ENCODE data around the gene NLRP4.

The NLRP4 gene

GRCh38 chr19:55831846-55832245 lies 4.5 kb upstream of the NLRP4 start, which contains the start of gene NLRP11:
Gene NLRP11, minus strand, starts transcription at chr19:55831999. Its CDS starts 13,825 bp downstream, at chr19:55818174.
- H3K27ac ChIP-seq (ENCODE audit: low read depth, low read length, severe bottlenecking), result no peak within 1 kb of the TSS
- no peaks in the 10 kb centered on the region for H3K4me1 ChIP-seq (ENCODE audit: control insufficient read depth, insufficient read depth, low read length, poor library complexity, severe bottlenecking)
- 77 to 89% methylated on average over 10 of the region's 10 CpGs for WGBS, 2 experiments (ENCODE audit: insufficient coverage in 2 of 2)
- peaks cover 35% of the 10 kb centered on the region for H3K9me3 ChIP-seq (ENCODE audit: control insufficient read depth, low read length)
- H3K36me3 ChIP-seq (ENCODE audit: control insufficient read depth, insufficient read depth, low read length), result no peaks in the 10 kb centered on the region
- no peak within 1 kb of the TSS for H3K4me3 ChIP-seq (ENCODE audit: extremely low read depth, insufficient read depth, low read length, poor library complexity, severe bottlenecking)

DNA sequence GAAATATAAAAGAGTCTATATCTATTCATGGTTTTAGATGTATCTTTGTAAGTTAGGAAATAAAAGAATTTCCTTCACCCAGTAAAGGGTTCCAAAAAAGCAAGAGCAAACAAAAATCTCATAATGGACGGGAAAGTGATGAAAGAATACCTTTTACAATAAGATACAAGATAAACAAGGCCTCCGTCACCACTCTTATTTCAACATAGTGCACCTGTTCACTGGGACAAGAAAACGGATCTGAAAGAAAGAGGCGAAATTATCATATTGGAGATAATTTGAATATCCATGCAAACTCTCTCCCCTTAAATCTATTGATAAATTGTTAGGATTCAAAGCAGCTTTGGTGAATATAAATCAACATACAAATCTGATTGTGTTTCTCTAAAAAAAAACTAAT lies 3.7 kb upstream of the NLRP4 start:
- H3K4me1 ChIP-seq (ENCODE audit: control insufficient read depth, insufficient read depth, low read length, poor library complexity, severe bottlenecking), result no peaks in the 10 kb centered on the region
- no peaks in the 10 kb centered on the region for H3K36me3 ChIP-seq (ENCODE audit: control insufficient read depth, insufficient read depth, low read length)
- H3K27ac ChIP-seq (ENCODE audit: low read depth, low read length, severe bottlenecking), result no peak overlapping the region
- no CpG with 5 or more reads among the region's 4 CpGs for WGBS, 2 experiments (ENCODE audit: insufficient coverage in 2 of 2)
- H3K4me3 ChIP-seq (ENCODE audit: extremely low read depth, insufficient read depth, low read length, poor library complexity, severe bottlenecking), result no peak overlapping the region
- H3K9me3 ChIP-seq (ENCODE audit: control insufficient read depth, low read length), result peaks cover 41% of the 10 kb centered on the region

- H3K36me3 ChIP-seq (ENCODE audit: control insufficient read depth, insufficient read depth, low read length), result no peaks in the 10 kb centered on the region
- peaks cover 39% of the 10 kb centered on the region for H3K9me3 ChIP-seq (ENCODE audit: control insufficient read depth, low read length)
- no peak overlapping the region for H3K27ac ChIP-seq (ENCODE audit: low read depth, low read length, severe bottlenecking)
- 30 to 54% methylated on average over 2 to 3 of the region's 3 CpGs for WGBS, 2 experiments (ENCODE audit: insufficient coverage in 2 of 2)
- no peaks in the 10 kb centered on the region for H3K4me1 ChIP-seq (ENCODE audit: control insufficient read depth, insufficient read depth, low read length, poor library complexity, severe bottlenecking)
- H3K4me3 ChIP-seq (ENCODE audit: extremely low read depth, insufficient read depth, low read length, poor library complexity, severe bottlenecking), result no peak overlapping the region
These were observed 1.9 kb downstream of the NLRP4 start for GRCh38 chr19:55838251-55838650.

DNA sequence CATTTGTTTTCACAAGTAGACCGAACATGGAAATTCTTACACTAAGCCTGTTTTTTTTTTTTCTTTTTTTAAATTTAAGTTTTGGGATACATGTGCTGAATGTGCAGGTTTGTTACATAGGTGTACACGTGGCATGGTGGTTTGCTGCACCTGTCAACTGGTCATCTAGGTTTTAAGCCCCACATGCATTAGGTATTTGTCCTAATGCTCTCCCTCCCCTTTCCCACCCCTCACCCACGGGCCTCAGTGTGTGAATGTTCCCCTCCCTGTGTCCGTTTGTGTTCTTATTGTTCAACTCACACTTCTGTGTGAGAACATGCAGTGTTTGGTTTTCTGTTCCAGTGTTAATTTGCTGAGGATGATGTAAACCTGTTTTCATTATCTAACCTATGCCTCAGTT lies 2.6 kb downstream of the NLRP4 start:
- 100% methylated on average over 1 of the region's 4 CpGs; no CpG with 5 or more reads in 1 of the 2 experiments for WGBS, 2 experiments (ENCODE audit: insufficient coverage in 2 of 2)
- H3K4me3 ChIP-seq (ENCODE audit: extremely low read depth, insufficient read depth, low read length, poor library complexity, severe bottlenecking), result no peak overlapping the region
- H3K27ac ChIP-seq (ENCODE audit: low read depth, low read length, severe bottlenecking), result no peak overlapping the region
- H3K4me1 ChIP-seq (ENCODE audit: control insufficient read depth, insufficient read depth, low read length, poor library complexity, severe bottlenecking), result no peaks in the 10 kb centered on the region
- H3K36me3 ChIP-seq (ENCODE audit: control insufficient read depth, insufficient read depth, low read length), result no peaks in the 10 kb centered on the region
- H3K9me3 ChIP-seq (ENCODE audit: control insufficient read depth, low read length), result peaks cover 44% of the 10 kb centered on the region

- Histone ChIP-seq H3K4me1 (ENCODE audit: control insufficient read depth, insufficient read depth, low read length, poor library complexity, severe bottlenecking) (no peaks in the 10 kb centered on the region), H3K36me3 (ENCODE audit: control insufficient read depth, insufficient read depth, low read length) (no peaks in the 10 kb centered on the region), H3K27ac (ENCODE audit: low read depth, low read length, severe bottlenecking) (no peak overlapping the region), H3K9me3 (ENCODE audit: control insufficient read depth, low read length) (peaks cover 70% of the 10 kb centered on the region), H3K4me3 (ENCODE audit: extremely low read depth, insufficient read depth, low read length, poor library complexity, severe bottlenecking) (no peak overlapping the region)
- 67% methylated on average over 1 of the region's 1 CpG; no CpG with 5 or more reads in 1 of the 2 experiments for WGBS, 2 experiments (ENCODE audit: insufficient coverage in 2 of 2)
These were observed 18.8 kb downstream of the NLRP4 start for GRCh38 chr19:55855160-55855559.

DNA sequence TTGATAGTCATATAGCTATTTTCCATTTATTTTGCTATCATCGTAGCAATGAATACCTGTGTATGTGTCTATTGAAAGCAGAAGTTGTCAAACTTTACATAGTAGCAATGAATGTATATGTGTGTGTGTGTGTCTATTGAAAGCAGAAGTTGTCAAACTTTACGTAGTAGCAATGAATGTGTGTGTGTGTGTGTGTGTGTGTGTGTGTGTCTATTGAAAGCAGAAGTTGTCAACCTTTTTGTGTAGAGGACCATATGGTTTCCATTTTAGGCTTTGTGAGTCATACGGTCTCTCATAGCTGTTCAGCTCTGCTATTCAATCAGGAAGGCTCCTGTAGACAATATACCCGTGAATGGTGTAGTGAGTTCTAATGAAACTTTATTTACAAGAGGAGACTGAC lies 20.8 kb downstream of the NLRP4 start:
- no peak overlapping the region for H3K27ac ChIP-seq (ENCODE audit: low read depth, low read length, severe bottlenecking)
- no peaks in the 10 kb centered on the region for H3K36me3 ChIP-seq (ENCODE audit: control insufficient read depth, insufficient read depth, low read length)
- H3K4me3 ChIP-seq (ENCODE audit: extremely low read depth, insufficient read depth, low read length, poor library complexity, severe bottlenecking), result no peak overlapping the region
- H3K4me1 ChIP-seq (ENCODE audit: control insufficient read depth, insufficient read depth, low read length, poor library complexity, severe bottlenecking), result no peaks in the 10 kb centered on the region
- WGBS, 2 experiments (ENCODE audit: insufficient coverage in 2 of 2), result 73 to 78% methylated on average over 1 to 2 of the region's 4 CpGs
- H3K9me3 ChIP-seq (ENCODE audit: control insufficient read depth, low read length), result peaks cover 81% of the 10 kb centered on the region

- 79 to 80% methylated on average over 23 of the region's 23 CpGs for WGBS, 2 experiments (ENCODE audit: insufficient coverage in 2 of 2)
- H3K4me1 ChIP-seq (ENCODE audit: control insufficient read depth, insufficient read depth, low read length, poor library complexity, severe bottlenecking), result no peaks in the 10 kb centered on the region
- no peak overlapping the region for H3K27ac ChIP-seq (ENCODE audit: low read depth, low read length, severe bottlenecking)
- no peak overlapping the region for H3K4me3 ChIP-seq (ENCODE audit: extremely low read depth, insufficient read depth, low read length, poor library complexity, severe bottlenecking)
- peaks cover 77% of the 10 kb centered on the region for H3K9me3 ChIP-seq (ENCODE audit: control insufficient read depth, low read length)
- H3K36me3 ChIP-seq (ENCODE audit: control insufficient read depth, insufficient read depth, low read length), result no peaks in the 10 kb centered on the region
These were observed 21.6 kb downstream of the NLRP4 start for GRCh38 chr19:55857974-55858373.

DNA sequence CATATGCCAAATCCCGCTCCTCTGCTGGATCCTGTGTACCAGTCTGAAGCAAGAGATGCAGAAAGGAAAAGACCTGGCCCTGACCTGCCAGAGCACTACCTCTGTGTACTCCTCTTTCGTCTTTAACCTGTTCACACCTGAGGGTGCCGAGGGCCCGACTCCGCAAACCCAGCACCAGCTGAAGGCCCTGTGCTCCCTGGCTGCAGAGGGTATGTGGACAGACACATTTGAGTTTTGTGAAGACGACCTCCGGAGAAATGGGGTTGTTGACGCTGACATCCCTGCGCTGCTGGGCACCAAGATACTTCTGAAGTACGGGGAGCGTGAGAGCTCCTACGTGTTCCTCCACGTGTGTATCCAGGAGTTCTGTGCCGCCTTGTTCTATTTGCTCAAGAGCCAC lies 22.1 kb downstream of the NLRP4 start:
- no peaks in the 10 kb centered on the region for H3K4me1 ChIP-seq (ENCODE audit: control insufficient read depth, insufficient read depth, low read length, poor library complexity, severe bottlenecking)
- H3K27ac ChIP-seq (ENCODE audit: low read depth, low read length, severe bottlenecking), result no peak overlapping the region
- H3K9me3 ChIP-seq (ENCODE audit: control insufficient read depth, low read length), result peaks cover 77% of the 10 kb centered on the region
- WGBS, 2 experiments (ENCODE audit: insufficient coverage in 2 of 2), result 74 to 80% methylated on average over 10 to 13 of the region's 14 CpGs
- H3K4me3 ChIP-seq (ENCODE audit: extremely low read depth, insufficient read depth, low read length, poor library complexity, severe bottlenecking), result no peak overlapping the region
- no peaks in the 10 kb centered on the region for H3K36me3 ChIP-seq (ENCODE audit: control insufficient read depth, insufficient read depth, low read length)

DNA sequence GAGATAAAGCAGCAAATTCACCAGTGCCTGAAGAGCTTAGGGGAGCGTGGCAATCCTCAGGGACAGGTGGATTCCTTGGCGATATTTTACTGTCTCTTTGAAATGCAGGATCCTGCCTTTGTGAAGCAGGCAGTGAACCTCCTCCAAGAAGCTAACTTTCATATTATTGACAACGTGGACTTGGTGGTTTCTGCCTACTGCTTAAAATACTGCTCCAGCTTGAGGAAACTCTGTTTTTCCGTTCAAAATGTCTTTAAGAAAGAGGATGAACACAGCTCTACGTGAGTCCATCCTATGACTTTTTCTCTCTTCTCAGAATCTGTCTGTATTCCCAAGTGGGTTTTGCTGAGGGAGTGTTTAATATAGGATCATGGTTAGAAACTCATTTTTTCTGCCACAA lies 22.6 kb downstream of the NLRP4 start:
- no peaks in the 10 kb centered on the region for H3K36me3 ChIP-seq (ENCODE audit: control insufficient read depth, insufficient read depth, low read length)
- H3K4me3 ChIP-seq (ENCODE audit: extremely low read depth, insufficient read depth, low read length, poor library complexity, severe bottlenecking), result no peak overlapping the region
- no peak overlapping the region for H3K27ac ChIP-seq (ENCODE audit: low read depth, low read length, severe bottlenecking)
- WGBS, 2 experiments (ENCODE audit: insufficient coverage in 2 of 2), result 21 to 26% methylated on average over 3 to 5 of the region's 5 CpGs
- peaks cover 74% of the 10 kb centered on the region for H3K9me3 ChIP-seq (ENCODE audit: control insufficient read depth, low read length)
- no peaks in the 10 kb centered on the region for H3K4me1 ChIP-seq (ENCODE audit: control insufficient read depth, insufficient read depth, low read length, poor library complexity, severe bottlenecking)

GRCh38 chr19:55866521-55866920 lies 30.2 kb downstream of the NLRP4 start:
- WGBS, 2 experiments (ENCODE audit: insufficient coverage in 2 of 2), result 34 to 51% methylated on average over 2 to 3 of the region's 3 CpGs
- H3K4me3 ChIP-seq (ENCODE audit: extremely low read depth, insufficient read depth, low read length, poor library complexity, severe bottlenecking), result no peak overlapping the region
- H3K4me1 ChIP-seq (ENCODE audit: control insufficient read depth, insufficient read depth, low read length, poor library complexity, severe bottlenecking), result no peaks in the 10 kb centered on the region
- H3K9me3 ChIP-seq (ENCODE audit: control insufficient read depth, low read length), result peaks cover 83% of the 10 kb centered on the region
- no peaks in the 10 kb centered on the region for H3K36me3 ChIP-seq (ENCODE audit: control insufficient read depth, insufficient read depth, low read length)
- H3K27ac ChIP-seq (ENCODE audit: low read depth, low read length, severe bottlenecking), result no peak overlapping the region

GRCh38 chr19:55867101-55867500 lies 30.8 kb downstream of the NLRP4 start:
- no peak overlapping the region for H3K4me3 ChIP-seq (ENCODE audit: extremely low read depth, insufficient read depth, low read length, poor library complexity, severe bottlenecking)
- WGBS, 2 experiments (ENCODE audit: insufficient coverage in 2 of 2), result 85 to 86% methylated on average over 6 to 7 of the region's 7 CpGs
- H3K4me1 ChIP-seq (ENCODE audit: control insufficient read depth, insufficient read depth, low read length, poor library complexity, severe bottlenecking), result no peaks in the 10 kb centered on the region
- no peaks in the 10 kb centered on the region for H3K36me3 ChIP-seq (ENCODE audit: control insufficient read depth, insufficient read depth, low read length)
- H3K9me3 ChIP-seq (ENCODE audit: control insufficient read depth, low read length), result peaks cover 84% of the 10 kb centered on the region
- H3K27ac ChIP-seq (ENCODE audit: low read depth, low read length, severe bottlenecking), result no peak overlapping the region

Data from mesodermal cell (in vitro differentiated cells).